ENCODE data around the gene ANTXR1. TPM values are rescaled to one million over a fixed set of nuclear protein-coding genes. Genes with fewer than 3 reads are reported as not detected.

Gene ANTXR1
- total RNA-seq, 1 donor from 2014 or later: 35.5 TPM

DNA sequence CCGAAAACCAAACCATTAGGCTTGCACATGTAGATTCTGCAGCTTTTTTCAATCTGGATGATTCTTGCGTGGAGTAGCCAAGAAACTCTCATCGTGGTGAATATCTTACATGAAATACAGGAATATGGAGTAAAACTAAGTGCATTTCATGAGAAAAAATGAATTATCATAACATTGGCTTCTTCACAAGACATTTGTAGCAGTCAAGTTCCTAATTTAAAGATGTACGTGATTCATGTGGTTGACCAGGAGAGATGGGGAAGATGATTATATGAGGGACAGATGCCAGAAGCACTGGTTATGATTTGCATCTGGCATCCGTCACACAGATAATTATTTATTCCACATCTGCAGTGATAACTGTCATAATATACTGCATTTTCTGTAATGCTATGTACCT lies 90.4 kb downstream of the ANTXR1 start:
- TF ChIP-seq, protein P1, sequence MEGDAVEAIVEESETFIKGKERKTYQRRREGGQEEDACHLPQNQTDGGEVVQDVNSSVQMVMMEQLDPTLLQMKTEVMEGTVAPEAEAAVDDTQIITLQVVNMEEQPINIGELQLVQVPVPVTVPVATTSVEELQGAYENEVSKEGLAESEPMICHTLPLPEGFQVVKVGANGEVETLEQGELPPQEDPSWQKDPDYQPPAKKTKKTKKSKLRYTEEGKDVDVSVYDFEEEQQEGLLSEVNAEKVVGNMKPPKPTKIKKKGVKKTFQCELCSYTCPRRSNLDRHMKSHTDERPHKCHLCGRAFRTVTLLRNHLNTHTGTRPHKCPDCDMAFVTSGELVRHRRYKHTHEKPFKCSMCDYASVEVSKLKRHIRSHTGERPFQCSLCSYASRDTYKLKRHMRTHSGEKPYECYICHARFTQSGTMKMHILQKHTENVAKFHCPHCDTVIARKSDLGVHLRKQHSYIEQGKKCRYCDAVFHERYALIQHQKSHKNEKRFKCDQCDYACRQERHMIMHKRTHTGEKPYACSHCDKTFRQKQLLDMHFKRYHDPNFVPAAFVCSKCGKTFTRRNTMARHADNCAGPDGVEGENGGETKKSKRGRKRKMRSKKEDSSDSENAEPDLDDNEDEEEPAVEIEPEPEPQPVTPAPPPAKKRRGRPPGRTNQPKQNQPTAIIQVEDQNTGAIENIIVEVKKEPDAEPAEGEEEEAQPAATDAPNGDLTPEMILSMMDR (IDR thresholded peaks at IDR 0.05; ENCODE audit: insufficient read depth, low read length, poor library complexity, severe bottlenecking): no peak
- no peaks in the 10 kb centered on the region for H3K27me3 ChIP-seq (ENCODE audit: control insufficient read depth, insufficient read depth, low read length)
- no peak for DNase-seq (ENCODE audit: low read depth)
- H3K4me3 ChIP-seq (ENCODE audit: low read depth, low read length): no peak overlapping the region
- no peaks in the 10 kb centered on the region for H3K36me3 ChIP-seq (ENCODE audit: control insufficient read depth, insufficient read depth, low read length)

DNA sequence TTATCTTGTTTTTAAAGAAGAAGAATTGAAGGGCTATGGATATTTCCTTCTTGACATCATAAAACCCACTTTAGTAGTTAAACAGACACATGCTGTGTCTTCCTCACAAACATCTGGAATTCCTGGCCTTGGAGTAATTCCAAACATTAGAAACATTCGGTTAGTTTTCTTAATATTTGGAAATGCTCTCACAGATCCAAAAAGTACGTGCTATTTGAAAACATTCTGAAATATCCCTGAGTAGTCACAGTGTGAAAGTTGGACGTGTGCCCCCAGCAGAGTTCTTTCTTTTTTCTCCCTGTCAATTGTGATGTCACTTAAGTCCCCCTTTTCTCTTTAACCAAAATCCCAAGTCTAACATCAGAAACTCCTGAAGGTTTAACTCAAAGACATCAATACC lies 91.3 kb downstream of the ANTXR1 start:
- no peaks in the 10 kb centered on the region for H3K36me3 ChIP-seq (ENCODE audit: control insufficient read depth, insufficient read depth, low read length)
- H3K4me3 ChIP-seq (ENCODE audit: low read depth, low read length): no peak overlapping the region
- TF ChIP-seq, protein P1 (IDR thresholded peaks at IDR 0.05; ENCODE audit: insufficient read depth, low read length, poor library complexity, severe bottlenecking): no peak
- DNase-seq (ENCODE audit: low read depth): no peak
- H3K27me3 ChIP-seq (ENCODE audit: control insufficient read depth, insufficient read depth, low read length): no peaks in the 10 kb centered on the region

DNA sequence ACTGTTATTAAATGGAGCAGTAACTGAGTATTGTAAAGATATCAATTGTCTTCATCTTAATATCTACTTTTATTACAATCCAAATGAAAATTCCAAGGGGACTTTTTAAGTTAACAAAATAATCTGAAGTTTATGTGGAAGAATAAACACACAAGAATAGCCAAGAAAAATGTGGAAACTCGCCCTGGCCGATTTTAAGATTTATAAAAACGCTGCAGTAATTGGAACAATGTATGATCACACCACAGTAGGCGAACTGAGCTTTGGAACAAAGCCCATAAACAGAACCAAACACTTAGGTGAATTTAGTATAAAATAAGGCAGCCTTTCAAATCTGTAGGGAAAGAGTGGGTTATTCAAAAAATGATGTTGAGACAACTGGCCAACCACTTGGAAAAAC lies 96.3 kb downstream of the ANTXR1 start:
- TF ChIP-seq, protein P1 (IDR thresholded peaks at IDR 0.05; ENCODE audit: insufficient read depth, low read length, poor library complexity, severe bottlenecking): no peak
- Histone ChIP-seq H3K36me3 (ENCODE audit: control insufficient read depth, insufficient read depth, low read length) (no peaks in the 10 kb centered on the region), H3K27me3 (ENCODE audit: control insufficient read depth, insufficient read depth, low read length) (no peaks in the 10 kb centered on the region), H3K4me3 (ENCODE audit: low read depth, low read length) (no peak overlapping the region)
- DNase-seq (ENCODE audit: low read depth): no peak

DNA sequence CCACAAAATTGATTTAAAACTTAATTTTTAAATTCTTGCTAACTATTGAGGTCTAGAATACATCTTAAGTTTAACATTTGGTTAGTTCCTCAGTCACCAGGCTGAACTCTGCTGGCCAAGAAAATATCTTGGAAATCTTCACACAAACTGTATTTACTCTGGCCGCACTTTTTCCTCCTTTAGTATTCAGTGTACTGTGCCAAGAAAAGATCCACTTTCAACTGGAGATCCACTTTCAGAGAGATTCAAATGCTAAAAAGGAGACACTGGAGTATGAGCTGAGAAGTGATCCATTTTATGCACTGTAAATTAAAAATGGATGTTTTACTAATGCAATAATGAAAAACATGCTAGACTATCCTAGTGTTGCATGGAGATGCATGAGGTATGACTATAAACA lies 98.1 kb downstream of the ANTXR1 start:
- Histone ChIP-seq H3K4me3 (ENCODE audit: low read depth, low read length) (no peak overlapping the region), H3K36me3 (ENCODE audit: control insufficient read depth, insufficient read depth, low read length) (no peaks in the 10 kb centered on the region), H3K27me3 (ENCODE audit: control insufficient read depth, insufficient read depth, low read length) (no peaks in the 10 kb centered on the region)
- no peak for DNase-seq (ENCODE audit: low read depth)
- TF ChIP-seq, protein P1 (IDR thresholded peaks at IDR 0.05; ENCODE audit: insufficient read depth, low read length, poor library complexity, severe bottlenecking): no peak

DNA sequence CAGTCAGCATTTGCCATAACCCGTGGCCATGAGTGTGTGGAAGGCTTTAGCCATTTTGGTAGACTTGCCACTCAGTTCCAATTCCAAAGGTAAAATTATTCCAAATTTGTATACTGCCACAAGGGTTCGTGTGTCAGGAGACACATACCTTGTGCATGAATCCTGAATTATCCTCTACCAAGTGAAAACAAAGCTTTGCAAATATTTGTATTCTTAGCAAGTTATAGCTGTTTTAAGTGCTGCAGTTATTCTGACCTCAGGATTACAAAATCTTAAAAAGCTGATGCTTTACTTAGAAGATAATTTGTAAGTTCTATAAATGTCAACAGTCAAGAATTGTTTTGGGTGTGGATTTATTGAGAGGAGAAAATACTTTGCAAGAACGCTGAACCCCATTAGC lies 100.6 kb downstream of the ANTXR1 start:
- TF ChIP-seq, protein P1 (IDR thresholded peaks at IDR 0.05; ENCODE audit: insufficient read depth, low read length, poor library complexity, severe bottlenecking): no peak
- DNase-seq (ENCODE audit: low read depth): no peak
- Histone ChIP-seq H3K4me3 (ENCODE audit: low read depth, low read length) (no peak overlapping the region), H3K36me3 (ENCODE audit: control insufficient read depth, insufficient read depth, low read length) (no peaks in the 10 kb centered on the region), H3K27me3 (ENCODE audit: control insufficient read depth, insufficient read depth, low read length) (no peaks in the 10 kb centered on the region)

DNA sequence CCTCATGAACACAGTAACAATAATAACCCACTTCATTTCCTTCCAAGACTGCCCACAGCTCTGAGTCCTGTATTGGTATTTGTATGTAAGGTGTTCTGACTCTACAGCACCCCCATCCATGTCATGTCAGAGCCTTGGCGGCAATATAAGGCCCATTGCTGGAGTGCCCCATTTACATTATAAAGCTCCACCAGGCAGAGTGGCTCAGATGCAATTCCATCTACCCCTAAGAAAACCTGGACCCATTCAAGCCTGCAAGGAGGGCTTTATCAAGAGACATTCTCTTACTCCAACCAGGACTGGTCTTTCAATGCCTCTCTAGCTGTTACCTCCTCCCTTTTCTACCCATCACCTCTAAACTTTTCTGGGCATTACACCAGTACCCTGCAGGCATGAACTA lies 101.6 kb downstream of the ANTXR1 start:
- Histone ChIP-seq H3K4me3 (ENCODE audit: low read depth, low read length) (no peak overlapping the region), H3K36me3 (ENCODE audit: control insufficient read depth, insufficient read depth, low read length) (no peaks in the 10 kb centered on the region), H3K27me3 (ENCODE audit: control insufficient read depth, insufficient read depth, low read length) (no peaks in the 10 kb centered on the region)
- TF ChIP-seq, protein P1 (IDR thresholded peaks at IDR 0.05; ENCODE audit: insufficient read depth, low read length, poor library complexity, severe bottlenecking): no peak
- no peak for DNase-seq (ENCODE audit: low read depth)

Measured in kidney epithelial cell (primary cell).